Measurements from ENCODE around the gene GMPR. TPM values are rescaled to one million over a fixed set of nuclear protein-coding genes. Genes with fewer than 3 reads are reported as not detected.

GMPR gene
- total RNA-seq, 6 donors from 2014 or later, result 10.5 to 25.6 (median 16.4) TPM

GRCh38 chr6:16336056-16336818 is 97.8 kb downstream of the GMPR start:
- ATAC-seq (ENCODE audit: low FRiP score in 2 of 2), result no peak
- no peak for TF ChIP-seq POLR2A (IDR thresholded peaks at IDR 0.05)
- no peak for TF ChIP-seq EP300 (IDR thresholded peaks at IDR 0.05)
- no peak for TF ChIP-seq POLR2AphosphoS5 (IDR thresholded peaks at IDR 0.05)
- TF ChIP-seq CTCF (IDR thresholded peaks at IDR 0.05), result no peak
- Histone ChIP-seq H3K36me3 (no peaks in the 10 kb centered on the region), H3K27ac (no peak overlapping the region), H3K4me1 (peaks cover 37 to 54% (median 43%) of the 10 kb centered on the region in 4 donors), H3K4me3 (no peak overlapping the region), H3K27me3 (no peaks in the 10 kb centered on the region), H3K9me3 (no peaks in the 10 kb centered on the region)
- peak in 1 of 2 donors; percentile 16 for DNase-seq
- 62 to 70% methylated on average over 4 to 6 of the region's 6 CpGs for whole genome bisulfite sequencing, 2 donors

GRCh38 chr6:16336911-16337294 is 98.5 kb downstream of the GMPR start:
- H3K27ac ChIP-seq, result peak overlapping the region in 1 of 4 donors; percentile 13
- no peaks in the 10 kb centered on the region for H3K36me3 ChIP-seq
- no peaks in the 10 kb centered on the region for H3K9me3 ChIP-seq
- no peak overlapping the region for H3K4me3 ChIP-seq
- no peak for DNase-seq
- no peak for TF ChIP-seq EP300 (IDR thresholded peaks at IDR 0.05)
- no peak for TF ChIP-seq CTCF (IDR thresholded peaks at IDR 0.05)
- TF ChIP-seq POLR2A (IDR thresholded peaks at IDR 0.05), result no peak
- TF ChIP-seq POLR2AphosphoS5 (IDR thresholded peaks at IDR 0.05), result no peak
- no peaks in the 10 kb centered on the region for H3K27me3 ChIP-seq
- peaks cover 31 to 49% (median 37%) of the 10 kb centered on the region in 4 donors for H3K4me1 ChIP-seq
- 79% methylated on average over 5 to 6 of the region's 6 CpGs for WGBS, 2 donors
- ATAC-seq (ENCODE audit: low FRiP score in 2 of 2), result no peak

GRCh38 chr6:16337295-16337975 is 99.0 kb downstream of the GMPR start:
- no peaks in the 10 kb centered on the region for H3K9me3 ChIP-seq
- WGBS, 2 donors, result 52 to 53% methylated on average over 9 to 13 of the region's 13 CpGs
- DNase-seq (peak; percentile 52 to 82), ATAC-seq (ENCODE audit: low FRiP score in 2 of 2) (peak in 1 of 2 donors; percentile 83)
- TF ChIP-seq CTCF (IDR thresholded peaks at IDR 0.05), result no peak
- peak; percentile 41 to 49 for TF ChIP-seq POLR2AphosphoS5 (IDR thresholded peaks at IDR 0.05)
- no peak for TF ChIP-seq EP300 (IDR thresholded peaks at IDR 0.05)
- no peaks in the 10 kb centered on the region for H3K27me3 ChIP-seq
- H3K4me3 ChIP-seq, result no peak overlapping the region
- peaks cover 26 to 45% (median 32%) of the 10 kb centered on the region in 4 donors for H3K4me1 ChIP-seq
- H3K27ac ChIP-seq, result peak overlapping the region in 2 of 4 donors; percentile 4 to 13
- H3K36me3 ChIP-seq, result no peaks in the 10 kb centered on the region

GRCh38 chr6:16338577-16339264 is 100.3 kb downstream of the GMPR start:
- H3K36me3 ChIP-seq, result no peaks in the 10 kb centered on the region
- H3K4me1 ChIP-seq, result peaks cover 25 to 35% (median 28%) of the 10 kb centered on the region in 4 donors
- H3K27me3 ChIP-seq, result no peaks in the 10 kb centered on the region
- H3K9me3 ChIP-seq, result no peaks in the 10 kb centered on the region
- no peak overlapping the region for H3K4me3 ChIP-seq
- WGBS, 2 donors, result 55 to 56% methylated on average over 9 to 10 of the region's 10 CpGs
- DNase-seq (no peak), ATAC-seq (ENCODE audit: low FRiP score in 2 of 2) (peak in 1 of 2 donors; percentile 58)
- no peak overlapping the region for H3K27ac ChIP-seq
- TF ChIP-seq POLR2A (IDR thresholded peaks at IDR 0.05) (no peak), CTCF (IDR thresholded peaks at IDR 0.05) (peak in 2 of 6 experiments; percentile 11 to 20), POLR2AphosphoS5 (IDR thresholded peaks at IDR 0.05) (peak; percentile 20 to 29)

Measured in upper lobe of left lung (tissue), 6 donors.